ENCODE data around the gene AHI1.
A peak's percentile ranks its signal among the peaks of the same experiment; 100 is the strongest.

AHI1 gene

GRCh38 chr6:135465903-135466302 is 31.6 kb downstream of the AHI1 start:
- DNase-seq, result peak; percentile 27
- Histone ChIP-seq H3K9me3 (replicated peaks; ENCODE audit: insufficient read depth, low read length) (no peaks in the 10 kb centered on the region), H3K27me3 (replicated peaks; ENCODE audit: insufficient read depth, low read length) (no peaks in the 10 kb centered on the region), H3K4me1 (ENCODE audit: low read length) (peaks cover 24% of the 10 kb centered on the region), H3F3A (ENCODE audit: insufficient read depth, low read length) (peaks cover 4% of the 10 kb centered on the region; the same call in 1 of the 2 replicates), H3K4me3 (ENCODE audit: low read length) (no peak overlapping the region), H3K79me2 (ENCODE audit: low read length) (no peaks in the 10 kb centered on the region), H2AFZ (ENCODE audit: low read length) (no peak overlapping the region), H3K4me2 (ENCODE audit: low read depth, low read length) (peak overlapping the region; percentile 35), H4K20me1 (ENCODE audit: insufficient read depth, low read length) (no peaks in the 10 kb centered on the region), H3K36me3 (replicated peaks; ENCODE audit: insufficient read depth, low read length) (no peaks in the 10 kb centered on the region), H3K9me2 (replicated peaks; ENCODE audit: insufficient read depth, low read length) (no peaks in the 10 kb centered on the region), H3K9ac (ENCODE audit: low read length) (no peak overlapping the region), H3K27ac (ENCODE audit: low read length) (peak overlapping the region; percentile 40; the same call in 1 of the 2 replicates)
- TF ChIP-seq CTCF (IDR thresholded peaks at IDR 0.05; ENCODE audit: low read length), result no peak
- no peak for TF ChIP-seq EZH2phosphoT487 (IDR thresholded peaks at IDR 0.05; ENCODE audit: low read length)
- no peak for TF ChIP-seq EZH2 (optimal IDR thresholded peaks at IDR 0.05; ENCODE audit: low read depth, low read length)

GRCh38 chr6:135465307-135465706 is 32.2 kb downstream of the AHI1 start:
- Histone ChIP-seq H3K27me3 (replicated peaks; ENCODE audit: insufficient read depth, low read length) (no peaks in the 10 kb centered on the region), H3K9me3 (replicated peaks; ENCODE audit: insufficient read depth, low read length) (no peaks in the 10 kb centered on the region), H3F3A (ENCODE audit: insufficient read depth, low read length) (peaks cover 4% of the 10 kb centered on the region; the same call in 1 of the 2 replicates), H3K9ac (ENCODE audit: low read length) (no peak overlapping the region), H3K27ac (ENCODE audit: low read length) (peak overlapping the region; percentile 40; the same call in 1 of the 2 replicates), H3K9me2 (replicated peaks; ENCODE audit: insufficient read depth, low read length) (no peaks in the 10 kb centered on the region), H3K4me3 (ENCODE audit: low read length) (no peak overlapping the region), H3K4me1 (ENCODE audit: low read length) (peaks cover 24% of the 10 kb centered on the region), H2AFZ (ENCODE audit: low read length) (no peak overlapping the region), H4K20me1 (ENCODE audit: insufficient read depth, low read length) (no peaks in the 10 kb centered on the region), H3K4me2 (ENCODE audit: low read depth, low read length) (peak overlapping the region; percentile 35; the same call in 1 of the 2 replicates), H3K36me3 (replicated peaks; ENCODE audit: insufficient read depth, low read length) (no peaks in the 10 kb centered on the region), H3K79me2 (ENCODE audit: low read length) (no peaks in the 10 kb centered on the region)
- TF ChIP-seq EZH2 (optimal IDR thresholded peaks at IDR 0.05; ENCODE audit: low read depth, low read length), result no peak
- TF ChIP-seq CTCF (IDR thresholded peaks at IDR 0.05; ENCODE audit: low read length), result no peak
- no peak for TF ChIP-seq EZH2phosphoT487 (IDR thresholded peaks at IDR 0.05; ENCODE audit: low read length)
- DNase-seq, result peak; percentile 13

GRCh38 chr6:135464634-135465033 is 32.9 kb downstream of the AHI1 start:
- peak; percentile 40 for DNase-seq
- Histone ChIP-seq H3F3A (ENCODE audit: insufficient read depth, low read length) (peaks cover 4% of the 10 kb centered on the region; the same call in 1 of the 2 replicates), H4K20me1 (ENCODE audit: insufficient read depth, low read length) (no peaks in the 10 kb centered on the region), H3K27me3 (replicated peaks; ENCODE audit: insufficient read depth, low read length) (no peaks in the 10 kb centered on the region), H3K27ac (ENCODE audit: low read length) (peak overlapping the region; percentile 40; the same call in 1 of the 2 replicates), H2AFZ (ENCODE audit: low read length) (no peak overlapping the region), H3K9ac (ENCODE audit: low read length) (no peak overlapping the region), H3K79me2 (ENCODE audit: low read length) (no peaks in the 10 kb centered on the region), H3K4me3 (ENCODE audit: low read length) (no peak overlapping the region), H3K9me2 (replicated peaks; ENCODE audit: insufficient read depth, low read length) (no peaks in the 10 kb centered on the region), H3K4me2 (ENCODE audit: low read depth, low read length) (peak overlapping the region; percentile 35; the same call in 1 of the 2 replicates), H3K9me3 (replicated peaks; ENCODE audit: insufficient read depth, low read length) (no peaks in the 10 kb centered on the region), H3K4me1 (ENCODE audit: low read length) (peaks cover 24% of the 10 kb centered on the region), H3K36me3 (replicated peaks; ENCODE audit: insufficient read depth, low read length) (no peaks in the 10 kb centered on the region)
- TF ChIP-seq EZH2 (optimal IDR thresholded peaks at IDR 0.05; ENCODE audit: low read depth, low read length), result no peak
- TF ChIP-seq CTCF (IDR thresholded peaks at IDR 0.05; ENCODE audit: low read length), result no peak
- TF ChIP-seq EZH2phosphoT487 (IDR thresholded peaks at IDR 0.05; ENCODE audit: low read length), result no peak
